NCI-H345 treated with DMSO at 0.1 percent for 48 hours (cell line): ENCODE data around the gene MCL1.
"Not testable (repeated sequence)": the region's sequence is repeated elsewhere in the genome, so short reads cannot be mapped to it uniquely, and the experiment has no call there.

Experiments used
- DNase-seq: peaks from one replicate; lab custom pipeline; 2025; ENCODE audit not compliant: unreplicated experiment; lab: John Stamatoyannopoulos, UW

MCL1 gene

DNA sequence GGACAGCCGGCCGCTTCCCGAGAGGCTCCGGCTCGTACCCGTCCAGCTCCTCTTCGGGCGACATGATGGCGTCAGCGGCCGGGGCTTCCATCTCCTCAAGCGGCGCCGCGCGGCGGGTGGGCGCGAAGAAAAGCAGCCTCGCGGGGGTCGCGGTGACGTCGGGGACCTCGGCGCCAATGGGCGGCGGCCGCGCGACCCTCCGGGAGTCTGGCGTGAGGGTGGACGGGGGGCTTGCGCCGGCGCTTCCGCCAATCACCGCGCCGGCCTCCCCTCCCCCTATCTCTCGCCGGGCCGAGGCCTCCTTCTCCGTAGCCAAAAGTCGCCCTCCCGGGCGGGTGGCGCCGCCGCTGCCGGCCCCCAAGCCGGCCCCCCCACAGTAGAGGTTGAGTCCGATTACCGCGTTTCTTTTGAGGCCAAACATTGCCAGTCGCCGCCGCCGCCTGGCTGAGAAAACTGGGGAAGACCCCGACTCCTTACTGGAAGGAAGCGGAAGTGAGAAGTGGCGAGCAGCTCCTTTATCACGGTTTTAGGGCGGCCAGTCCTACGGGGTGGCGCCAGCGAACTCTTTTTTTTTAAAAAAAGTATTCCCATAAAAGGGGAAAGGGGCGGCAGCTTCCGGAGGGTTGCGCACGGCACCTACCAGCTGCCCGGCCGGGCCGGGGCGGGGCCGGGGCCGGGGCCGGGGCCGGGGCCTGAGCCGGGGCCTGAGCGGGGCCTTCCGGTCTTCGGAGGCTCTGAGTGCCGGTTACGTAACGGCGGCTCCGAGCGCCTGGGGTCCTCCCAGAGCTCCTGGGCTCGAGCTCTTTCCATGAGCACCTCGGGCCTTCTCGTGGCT lies at the start of gene MCL1:
Gene MCL1 (minus strand): TSS at position 501 of the 835 bp plus-strand sequence. CDS start 80 bp downstream, at position 421.
- peak; percentile 98 for DNase-seq

DNA sequence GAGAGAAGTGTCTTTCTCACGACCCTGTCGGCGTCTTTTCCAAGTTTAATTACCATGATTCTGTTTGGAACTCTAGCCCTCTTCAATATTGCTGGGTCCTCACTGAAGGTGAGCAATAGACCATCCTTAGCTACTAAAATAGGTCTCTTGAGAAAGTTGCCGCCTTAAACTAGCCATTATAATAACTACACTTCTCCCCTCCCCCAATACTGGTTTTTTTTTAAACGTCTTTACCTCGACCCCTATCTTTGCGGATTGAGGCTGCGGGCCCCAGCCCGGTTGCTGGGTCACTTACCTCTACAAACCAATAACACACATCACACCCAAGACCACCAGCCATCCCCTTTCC lies 49.3 kb upstream of the MCL1 start:
- no peak for DNase-seq

DNA sequence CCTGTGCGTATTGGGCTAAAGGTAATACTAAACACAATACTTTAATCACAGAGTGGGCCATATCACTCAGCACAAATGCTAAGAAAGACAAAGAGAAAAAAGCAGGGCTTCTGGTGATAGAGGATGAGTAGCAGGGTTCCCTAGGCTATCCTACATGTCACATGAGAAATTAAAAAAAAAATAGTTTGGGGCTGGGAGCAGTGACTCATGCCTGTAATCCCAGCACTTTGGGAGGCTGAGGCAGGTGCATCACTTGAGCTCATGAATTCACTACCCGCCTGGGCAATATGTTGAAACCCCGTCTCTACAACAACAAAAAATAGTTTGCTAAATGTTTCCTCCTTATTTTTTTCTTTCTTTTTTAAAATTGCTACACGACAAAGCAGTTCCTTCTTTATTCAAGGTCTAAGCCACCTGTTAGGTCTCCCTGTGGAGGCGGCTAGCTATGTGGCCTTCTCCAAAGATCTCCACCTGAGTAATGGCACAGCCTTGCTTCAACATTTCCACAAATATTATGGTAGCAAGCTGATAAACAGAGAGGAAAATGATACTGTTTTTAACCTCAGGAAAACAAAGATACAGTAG lies 48.5 kb upstream of the MCL1 start:
- no peak for DNase-seq

DNA sequence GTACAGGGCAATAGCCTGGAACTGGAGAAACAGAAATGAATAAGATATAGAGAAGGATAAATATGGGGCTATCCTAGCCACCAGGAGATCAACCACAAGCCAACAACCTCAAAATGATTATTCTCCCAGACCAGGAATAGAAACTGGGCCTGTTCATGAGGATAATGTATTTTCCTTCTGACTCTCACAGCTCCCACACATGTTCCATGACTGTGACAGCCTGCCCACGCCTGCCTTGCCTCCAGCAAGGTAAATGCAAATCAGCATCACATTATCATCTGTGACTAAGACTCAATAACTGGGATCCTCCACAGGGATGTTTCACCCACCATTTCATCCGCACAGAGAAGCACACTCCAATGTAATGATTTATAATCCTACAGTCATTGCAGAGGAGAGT lies 46.7 kb upstream of the MCL1 start:
- DNase-seq, result no peak

DNA sequence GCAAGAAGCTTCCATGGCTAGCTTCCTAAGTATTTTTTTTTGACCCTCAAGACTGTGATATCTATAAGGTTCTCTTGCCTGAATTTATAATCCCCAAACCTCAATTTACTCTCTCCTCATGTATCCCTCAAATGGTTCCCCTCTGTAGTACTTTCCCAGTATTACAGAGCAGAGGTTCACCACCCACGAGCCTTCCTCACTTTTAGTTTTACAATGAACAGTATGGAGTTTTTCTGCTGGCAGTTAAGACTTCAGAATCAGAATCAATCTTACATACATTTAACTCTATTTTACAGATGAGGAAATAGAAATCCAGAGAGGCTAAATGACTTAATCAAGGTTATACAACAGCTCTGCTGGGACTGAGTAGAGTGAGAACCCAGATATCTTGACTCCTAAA lies 45.1 kb upstream of the MCL1 start:
- not testable (repeated sequence) for DNase-seq

DNA sequence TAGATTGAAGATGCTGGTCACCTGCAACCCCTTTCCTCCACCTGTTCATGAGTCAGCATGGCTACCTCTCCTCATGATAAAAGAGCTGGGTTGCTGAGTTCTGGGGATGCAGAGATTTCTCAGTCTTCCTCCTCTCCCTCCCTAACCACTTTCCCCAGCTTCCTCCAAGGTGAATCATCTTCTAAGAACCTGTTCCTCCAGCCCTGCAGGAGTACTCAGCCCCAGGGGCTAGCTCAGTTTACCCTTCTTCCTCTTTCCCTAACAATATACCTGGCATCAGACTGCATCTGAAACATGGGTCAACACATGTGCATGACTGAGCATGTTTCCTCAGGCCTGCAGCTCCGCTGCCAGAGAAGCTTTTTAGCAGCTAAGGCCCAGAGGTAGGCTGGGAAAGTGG lies 44.7 kb upstream of the MCL1 start:
- not testable (repeated sequence) for DNase-seq

DNA sequence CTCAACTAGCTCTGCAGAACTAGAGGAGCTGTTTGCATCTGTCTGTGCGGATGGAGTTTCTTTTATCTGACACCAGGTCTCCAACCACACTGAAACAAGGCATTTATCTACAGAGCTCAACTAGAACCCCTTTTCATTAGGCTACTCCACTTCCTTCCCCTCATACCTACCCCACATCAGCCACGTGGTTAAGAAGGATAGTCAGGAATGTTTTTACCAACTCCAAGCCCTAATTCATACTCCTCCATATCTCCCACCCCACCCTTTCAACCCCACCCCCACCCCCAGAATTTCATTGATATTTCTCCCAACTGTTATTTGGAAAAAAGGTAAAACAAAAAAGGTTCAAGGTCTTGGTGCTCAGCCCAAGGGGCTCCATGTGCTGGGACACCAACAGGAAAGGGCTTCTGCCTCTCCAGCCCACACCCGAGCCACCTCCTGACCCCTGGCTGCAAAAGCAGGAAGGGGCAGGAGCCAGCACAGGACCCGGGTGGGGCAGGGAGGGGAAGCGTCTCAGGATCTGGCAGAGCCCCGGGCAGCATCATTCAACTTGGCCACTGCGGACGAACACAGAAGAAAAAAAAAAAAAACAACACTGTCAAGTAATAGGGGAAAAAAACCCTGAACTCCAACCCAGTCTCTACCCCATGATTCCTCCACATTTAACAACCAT lies 43.0 kb upstream of the MCL1 start:
- no peak for DNase-seq

DNA sequence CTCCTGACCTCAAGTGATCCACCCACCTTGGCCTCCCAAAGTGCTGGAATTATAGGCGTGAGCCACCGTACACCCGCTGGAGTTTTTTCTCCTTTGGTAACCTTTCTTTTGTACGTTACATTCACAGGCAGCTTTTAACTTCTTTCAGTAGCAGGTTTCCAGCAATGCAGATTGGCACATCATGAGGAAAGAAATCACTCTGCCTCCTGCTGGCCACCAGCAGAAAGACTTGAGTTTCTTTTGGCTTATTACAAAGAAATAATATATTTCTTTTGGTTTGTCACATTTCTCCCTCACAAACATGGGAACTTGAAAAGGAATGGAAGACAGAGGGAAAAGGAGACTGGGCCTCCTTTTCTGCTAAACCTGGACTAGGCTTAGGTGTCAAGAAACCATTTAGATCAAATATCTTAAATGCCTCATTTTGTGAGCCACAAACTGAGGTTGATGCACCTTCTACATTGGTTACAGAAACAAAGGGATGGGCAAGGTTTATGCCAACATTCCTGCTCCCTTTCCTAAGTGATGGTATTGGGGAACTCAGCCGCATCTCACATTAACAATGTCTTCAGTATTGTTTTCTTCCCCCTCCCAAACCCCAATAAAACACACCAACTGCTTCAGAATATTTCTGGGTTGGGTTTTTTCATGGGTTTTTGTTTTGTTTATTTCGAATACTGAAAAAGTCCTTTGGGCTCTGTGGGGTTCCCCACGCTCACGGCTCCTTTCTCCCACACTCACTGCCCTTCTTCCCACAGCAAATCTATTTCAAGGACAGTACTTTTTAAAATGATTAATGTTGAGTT lies 42.3 kb upstream of the MCL1 start:
- no peak for DNase-seq

DNA sequence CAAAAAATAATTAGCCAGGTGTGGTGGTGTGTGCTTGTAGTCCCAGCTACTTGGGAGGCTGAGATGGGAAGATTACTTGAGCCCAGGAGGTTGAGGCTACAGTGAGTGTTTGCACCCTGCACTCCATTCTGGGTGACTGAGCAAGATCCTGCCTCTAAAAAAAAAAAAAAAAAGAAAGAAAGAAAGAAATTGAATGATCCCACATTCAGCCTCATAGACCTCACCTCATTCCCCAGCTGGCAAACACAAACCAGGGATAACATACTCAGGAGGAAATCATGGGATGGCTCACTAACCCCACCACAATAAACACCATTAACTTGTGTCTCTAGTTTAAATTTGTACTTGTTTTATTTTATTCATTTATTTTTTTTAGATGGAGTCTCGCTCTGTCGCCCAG lies 41.5 kb upstream of the MCL1 start:
- no peak for DNase-seq

DNA sequence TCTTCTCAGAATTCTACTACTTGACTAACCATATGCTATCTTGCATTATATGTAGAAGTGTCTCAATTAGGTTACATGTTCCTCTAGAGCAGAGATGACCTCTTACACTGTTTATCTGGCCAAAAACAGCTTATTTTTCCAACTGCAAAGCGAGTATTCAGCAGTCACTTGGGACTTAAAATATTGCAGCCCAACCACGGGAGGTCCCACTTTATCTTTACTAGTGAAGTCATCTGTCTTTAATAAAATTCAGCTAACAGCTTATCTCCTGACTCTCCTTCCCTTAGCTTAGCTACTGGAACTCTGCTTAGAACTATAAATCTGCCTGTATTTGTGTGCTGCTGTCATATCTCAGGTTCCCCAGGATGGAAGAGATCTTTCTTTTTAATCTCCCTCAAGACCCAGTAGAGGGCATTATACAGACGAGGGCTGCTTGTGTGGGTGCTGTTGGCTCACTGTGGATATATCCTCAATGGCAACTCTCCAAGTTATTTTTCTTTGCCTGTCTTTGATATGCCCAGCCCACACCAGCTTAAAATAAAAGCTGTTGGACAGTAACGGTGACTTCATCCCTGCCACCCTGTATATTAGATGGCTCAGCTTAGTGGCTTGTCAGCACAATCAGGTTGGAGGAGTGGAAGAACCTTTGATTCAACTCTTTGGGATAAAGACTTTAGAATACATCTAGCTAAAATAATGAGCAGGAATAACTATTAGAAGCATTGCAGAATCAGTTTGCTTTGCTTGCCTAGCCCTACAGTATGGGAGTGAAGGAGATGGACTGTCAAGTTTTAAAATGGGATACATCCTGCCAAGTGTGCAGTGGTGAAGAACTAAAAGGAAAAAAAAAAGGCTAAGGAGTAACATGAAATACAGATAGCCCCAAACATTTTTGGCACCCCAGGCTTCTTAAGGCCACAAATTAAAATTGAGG lies 40.4 kb upstream of the MCL1 start:
- no peak for DNase-seq

DNA sequence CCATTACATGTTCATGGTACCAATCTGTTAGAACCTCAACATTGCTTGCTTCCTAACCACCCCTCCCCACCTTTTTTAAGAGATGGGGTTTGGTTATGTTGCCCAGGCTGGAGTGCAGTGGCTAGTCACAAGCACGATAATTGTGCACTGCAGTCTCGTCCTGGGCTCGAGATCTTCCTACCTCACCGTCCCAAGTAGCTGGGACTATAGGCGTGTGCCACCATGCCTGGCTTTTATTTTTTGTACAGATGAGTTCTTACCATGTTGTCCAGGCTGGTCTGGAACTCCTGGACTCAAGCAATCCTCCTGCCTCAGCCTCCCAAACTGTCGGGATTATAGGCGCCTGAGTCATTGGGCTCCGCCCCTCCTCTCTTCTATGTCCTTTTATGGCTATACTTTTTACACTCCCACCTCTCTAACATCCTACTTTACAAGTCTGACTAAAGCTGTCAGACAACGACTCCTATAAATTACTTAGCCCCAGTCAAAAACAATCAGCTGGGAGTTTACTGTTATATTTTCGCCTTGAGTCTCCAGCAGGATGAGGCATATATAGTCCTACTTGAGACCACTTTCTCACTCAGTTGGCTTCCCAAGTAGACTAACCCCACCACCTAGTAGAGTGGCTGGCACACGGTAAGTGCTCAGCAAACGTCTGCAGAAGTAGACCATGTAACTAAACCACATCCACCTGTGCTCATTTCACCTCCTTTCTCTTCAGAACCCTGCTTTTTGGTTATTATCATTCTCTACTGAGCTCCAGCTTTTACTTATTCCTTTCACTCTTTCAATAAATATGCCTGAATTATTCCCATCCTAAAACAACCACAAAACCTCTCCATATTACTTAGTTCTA lies 36.2 kb upstream of the MCL1 start:
- DNase-seq, result no peak

DNA sequence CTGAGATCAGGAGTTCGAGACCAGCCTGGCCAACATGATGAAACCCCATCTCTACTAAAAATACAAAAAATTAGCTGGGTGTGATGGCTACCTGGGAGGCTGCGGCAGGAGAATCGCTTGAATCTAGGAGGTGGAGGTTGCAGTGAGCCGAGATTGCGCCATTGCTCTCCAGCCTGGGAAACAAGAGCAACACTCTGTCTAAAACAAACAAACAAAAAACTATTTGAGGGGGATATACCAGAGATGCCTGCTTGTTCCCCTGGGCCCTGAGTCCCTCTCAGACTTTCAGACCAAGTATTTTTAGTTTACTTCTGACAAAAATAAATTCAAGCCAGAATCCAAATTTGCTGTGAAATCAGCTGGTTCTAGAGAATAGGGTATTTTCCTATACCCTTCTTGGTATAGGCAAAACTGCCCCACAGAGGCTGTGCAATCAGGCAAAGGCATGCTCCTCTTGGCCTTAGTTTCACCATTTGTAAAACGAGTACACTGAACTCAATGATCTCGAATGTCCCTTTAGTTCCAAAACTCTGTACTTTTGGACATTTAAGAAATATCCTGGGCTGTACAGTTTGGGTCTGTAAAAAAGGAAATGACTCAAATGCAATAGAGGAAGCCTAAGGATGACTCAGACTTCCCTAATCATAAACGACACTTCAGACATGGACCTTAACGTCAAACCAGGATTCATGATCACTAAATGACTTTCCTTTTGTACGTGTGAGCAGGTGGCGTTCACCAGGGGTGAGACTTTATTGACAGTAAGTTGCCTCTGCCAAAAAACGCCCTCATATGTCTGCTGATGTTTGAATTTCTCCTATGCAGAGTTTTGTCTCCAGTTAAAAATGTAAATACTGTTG lies 33.9 kb upstream of the MCL1 start:
- peak; percentile 73 for DNase-seq

DNA sequence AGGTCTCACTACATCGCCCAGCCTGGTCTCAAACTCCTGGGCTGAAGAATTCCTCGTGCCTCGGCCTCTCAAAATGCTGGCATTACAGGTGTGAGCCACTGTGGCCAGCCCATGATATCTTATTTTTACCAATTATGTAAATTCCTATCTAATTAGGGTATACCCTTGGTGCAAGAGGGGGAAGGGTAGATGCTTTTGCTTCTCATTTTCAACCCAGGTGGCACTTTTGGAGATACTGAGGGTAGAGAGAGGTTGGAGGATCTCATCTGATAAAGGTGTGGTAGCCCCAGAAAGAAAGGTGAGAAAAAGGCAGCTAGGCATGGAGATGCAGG lies 32.6 kb upstream of the MCL1 start:
- no peak for DNase-seq

DNA sequence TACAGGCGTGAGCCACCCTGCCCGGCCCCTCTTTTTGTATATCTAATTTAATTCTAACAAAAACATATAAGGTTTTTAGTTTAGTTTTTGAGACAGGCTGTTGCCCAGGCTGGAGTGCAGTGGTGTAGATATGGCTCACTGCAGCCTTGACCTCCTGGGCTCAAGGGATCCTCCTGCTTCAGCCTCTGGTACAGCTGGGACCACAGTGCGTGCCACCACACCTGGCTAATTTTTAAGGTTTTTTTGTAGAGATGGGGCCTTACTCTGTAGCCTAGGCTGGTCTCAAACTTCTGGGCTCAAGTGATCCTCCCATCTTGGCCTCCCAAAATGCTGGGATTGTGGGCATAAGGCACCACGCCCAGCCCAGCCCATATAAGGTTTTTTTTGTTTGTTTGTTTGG lies 31.2 kb upstream of the MCL1 start:
- no peak for DNase-seq

DNA sequence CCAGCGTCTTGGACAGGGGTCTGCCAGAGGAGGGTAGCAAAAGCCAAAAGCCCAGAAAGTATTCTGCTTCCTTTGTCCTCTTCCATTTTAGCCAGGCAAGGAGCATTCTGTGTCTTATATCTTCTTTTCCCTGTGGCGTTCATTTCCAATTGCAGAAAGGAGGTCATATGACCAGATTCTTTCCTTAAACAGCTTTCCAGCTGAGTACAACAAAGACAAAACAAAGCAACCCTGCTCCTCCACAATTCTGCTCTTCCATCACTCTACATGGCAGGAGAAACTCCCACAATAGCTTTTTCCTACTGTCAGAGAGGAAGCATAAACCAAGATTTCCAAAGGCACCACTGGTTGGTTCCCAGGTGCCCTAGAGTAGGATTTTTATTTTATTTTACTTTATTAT lies 30.3 kb upstream of the MCL1 start:
- DNase-seq, result no peak

DNA sequence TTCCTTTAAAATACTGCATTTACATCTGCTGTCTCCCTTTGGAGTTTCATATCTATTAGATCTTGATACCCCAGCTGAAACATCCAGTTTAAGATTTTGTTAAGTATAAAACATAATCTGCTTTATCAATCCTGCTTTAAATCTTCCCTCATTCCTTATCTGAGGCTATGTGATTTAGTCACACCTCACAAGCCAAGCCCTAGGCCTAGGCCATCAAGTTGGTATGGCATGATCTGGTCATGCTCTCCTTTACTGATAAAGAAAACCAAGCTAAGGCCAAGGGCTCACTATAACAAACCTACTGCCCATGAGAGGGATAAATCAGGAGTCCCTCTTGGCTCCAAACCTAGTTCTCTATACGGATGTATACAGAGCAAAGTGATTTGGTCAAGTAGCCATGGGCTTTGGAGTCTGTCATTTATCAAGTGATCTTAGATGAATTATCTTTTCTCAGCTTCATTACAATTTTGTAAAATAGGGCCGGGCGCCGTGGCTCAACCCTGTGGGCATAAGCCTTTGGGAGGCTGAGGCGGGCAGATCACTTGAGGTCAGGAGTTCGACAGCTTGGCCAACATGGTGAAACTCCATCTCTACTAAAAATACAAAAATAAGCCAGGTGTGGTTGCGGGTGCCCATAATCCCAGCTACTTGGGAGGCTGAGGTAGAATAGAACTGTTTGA lies 27.2 kb upstream of the MCL1 start:
- no peak for DNase-seq

DNA sequence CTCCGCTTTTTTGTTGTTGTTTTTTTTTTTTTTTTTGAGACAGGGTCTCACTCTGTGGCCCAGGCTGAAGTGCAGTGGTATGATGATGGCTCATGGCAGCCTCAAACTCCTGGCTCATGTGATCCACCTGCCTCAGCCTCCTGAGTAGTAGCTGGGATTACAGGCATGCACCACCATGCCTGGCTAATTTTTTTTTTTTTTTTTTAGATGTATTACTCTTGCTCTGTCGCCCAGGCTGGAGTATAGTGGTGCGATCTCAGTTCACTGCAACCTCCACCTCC lies 26.0 kb upstream of the MCL1 start:
- DNase-seq, result not testable (repeated sequence)

DNA sequence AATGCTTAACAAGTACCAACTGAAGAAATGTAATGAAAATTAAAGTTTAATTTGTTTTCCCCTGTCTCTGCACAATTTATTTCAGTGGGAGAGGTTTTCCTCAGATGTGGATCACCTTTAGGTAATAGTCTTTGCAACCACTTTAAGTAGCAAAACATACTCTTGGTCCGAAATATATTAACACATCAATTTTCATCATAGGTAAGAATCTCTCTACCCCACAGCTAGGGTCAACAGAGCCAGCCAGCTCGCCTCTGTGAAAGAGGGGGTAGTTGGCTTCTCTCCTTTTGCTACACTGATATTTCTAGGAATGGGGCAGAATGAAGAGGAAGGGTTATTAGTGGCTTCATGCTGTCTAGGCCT lies 24.8 kb upstream of the MCL1 start:
- no peak for DNase-seq
